GM06990 (cell line): Measurements from ENCODE around the gene PCDHGA6.
A peak's percentile ranks its signal among the peaks of the same experiment; 100 is the strongest.
"Not testable (repeated sequence)": the region's sequence is repeated elsewhere in the genome, so short reads cannot be mapped to it uniquely, and the experiment has no call there.

Experiments used
- DNase-seq: peaks from one replicate; pipeline ENCODE4 v3.0.0-alpha.2; 2011; ENCODE audit not compliant: insufficient read length; ENCODE audit errors: extremely low read depth
- H3K27me3 ChIP-seq: replicated peaks from 2 replicates; pipeline ENCODE4 v1.6.0; 2011; ENCODE audit warnings: low read length; ENCODE audit not compliant: control insufficient read depth, insufficient read depth
- H3K36me3 ChIP-seq: 2 replicates; pipeline ENCODE4 v1.5.1; 2011; ENCODE audit warnings: low read length; ENCODE audit not compliant: control insufficient read depth, insufficient read depth
- H3K4me3 ChIP-seq: replicated peaks from 2 replicates; pipeline ENCODE4 v1.5.1; 2011; ENCODE audit warnings: low read depth, mild to moderate bottlenecking, control low read depth, low read length
- TF ChIP-seq, protein P1 (sequence below): IDR thresholded peaks from 2 replicates; pipeline ENCODE4 v1.5.1; 2011; ENCODE audit warnings: low read length, control low read depth, mild to moderate bottlenecking, inconsistent platforms; ENCODE audit not compliant: insufficient read depth, poor library complexity, severe bottlenecking

The PCDHGA6 gene

GRCh38 chr5:141345327-141345726 is 28.4 kb upstream of the PCDHGA6 start:
- TF ChIP-seq, protein P1, sequence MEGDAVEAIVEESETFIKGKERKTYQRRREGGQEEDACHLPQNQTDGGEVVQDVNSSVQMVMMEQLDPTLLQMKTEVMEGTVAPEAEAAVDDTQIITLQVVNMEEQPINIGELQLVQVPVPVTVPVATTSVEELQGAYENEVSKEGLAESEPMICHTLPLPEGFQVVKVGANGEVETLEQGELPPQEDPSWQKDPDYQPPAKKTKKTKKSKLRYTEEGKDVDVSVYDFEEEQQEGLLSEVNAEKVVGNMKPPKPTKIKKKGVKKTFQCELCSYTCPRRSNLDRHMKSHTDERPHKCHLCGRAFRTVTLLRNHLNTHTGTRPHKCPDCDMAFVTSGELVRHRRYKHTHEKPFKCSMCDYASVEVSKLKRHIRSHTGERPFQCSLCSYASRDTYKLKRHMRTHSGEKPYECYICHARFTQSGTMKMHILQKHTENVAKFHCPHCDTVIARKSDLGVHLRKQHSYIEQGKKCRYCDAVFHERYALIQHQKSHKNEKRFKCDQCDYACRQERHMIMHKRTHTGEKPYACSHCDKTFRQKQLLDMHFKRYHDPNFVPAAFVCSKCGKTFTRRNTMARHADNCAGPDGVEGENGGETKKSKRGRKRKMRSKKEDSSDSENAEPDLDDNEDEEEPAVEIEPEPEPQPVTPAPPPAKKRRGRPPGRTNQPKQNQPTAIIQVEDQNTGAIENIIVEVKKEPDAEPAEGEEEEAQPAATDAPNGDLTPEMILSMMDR, result no peak
- H3K36me3 ChIP-seq, result no peaks in the 10 kb centered on the region
- no peaks in the 10 kb centered on the region for H3K27me3 ChIP-seq
- no peak for DNase-seq
- H3K4me3 ChIP-seq, result no peak overlapping the region

GRCh38 chr5:141346017-141346416 is 27.7 kb upstream of the PCDHGA6 start:
- not testable (repeated sequence) for H3K27me3 ChIP-seq, H3K4me3 ChIP-seq, H3K36me3 ChIP-seq, DNase-seq

GRCh38 chr5:141349917-141350619 is 23.6 kb upstream of the PCDHGA6 start, which contains the start of gene PCDHGB1:
TSS of gene PCDHGB1 (plus strand) at chr5:141350099. CDS start at chr5:141350261, 162 bp downstream.
- no peaks in the 10 kb centered on the region for H3K27me3 ChIP-seq
- no peaks in the 10 kb centered on the region for H3K36me3 ChIP-seq
- DNase-seq, result no peak
- H3K4me3 ChIP-seq, result peak within 1 kb of the TSS; percentile 58
- TF ChIP-seq, protein P1, result peak; percentile 72

DNA sequence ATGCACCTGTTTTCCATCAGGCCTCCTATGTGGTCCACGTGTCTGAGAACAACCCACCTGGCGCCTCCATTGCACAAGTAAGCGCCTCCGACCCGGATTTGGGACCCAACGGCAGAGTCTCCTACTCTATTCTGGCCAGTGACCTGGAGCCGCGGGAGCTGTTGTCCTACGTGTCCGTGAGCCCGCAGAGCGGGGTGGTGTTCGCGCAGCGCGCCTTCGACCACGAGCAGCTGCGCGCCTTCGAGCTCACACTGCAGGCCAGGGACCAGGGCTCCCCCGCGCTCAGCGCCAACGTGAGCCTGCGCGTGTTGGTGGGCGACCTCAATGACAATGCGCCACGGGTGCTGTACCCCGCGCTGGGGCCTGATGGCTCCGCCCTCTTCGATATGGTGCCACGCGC is 22.1 kb upstream of the PCDHGA6 start:
- no peaks in the 10 kb centered on the region for H3K36me3 ChIP-seq
- H3K4me3 ChIP-seq, result no peak overlapping the region
- TF ChIP-seq, protein P1, result no peak
- DNase-seq, result no peak
- no peaks in the 10 kb centered on the region for H3K27me3 ChIP-seq

GRCh38 chr5:141354900-141355469 is 18.7 kb upstream of the PCDHGA6 start, which contains the start of gene PCDHGA4:
TSS of gene PCDHGA4 (plus strand) at chr5:141355021. CDS start at chr5:141355108, 87 bp downstream.
- Histone ChIP-seq H3K27me3 (no peaks in the 10 kb centered on the region), H3K36me3 (no peaks in the 10 kb centered on the region), H3K4me3 (no peak within 1 kb of the TSS)
- no peak for DNase-seq
- TF ChIP-seq, protein P1, result peak; percentile 28

GRCh38 chr5:141355641-141356040 is 18.1 kb upstream of the PCDHGA6 start:
- no peak for DNase-seq
- H3K4me3 ChIP-seq, result no peak overlapping the region
- TF ChIP-seq, protein P1, result no peak
- no peaks in the 10 kb centered on the region for H3K36me3 ChIP-seq
- H3K27me3 ChIP-seq, result no peaks in the 10 kb centered on the region
